Esophagus muscularis mucosa (tissue), 4 donors: ENCODE results near the gene ZNF580. TPM values are rescaled to one million over a fixed set of nuclear protein-coding genes. Genes with fewer than 3 reads are reported as not detected.
A peak's percentile ranks its signal among the peaks of the same experiment; 100 is the strongest.

Experiments used
- DNase-seq: peaks from one replicate; pipeline ENCODE4 v3.0.0-alpha.2; 2017; ENCODE audit errors: extremely low spot score
- H3K27ac ChIP-seq, 4 donors: fragments of 200-600 bp; sonication (generic); replicated peaks in 1 of 4; 1 replicate in 3 of 4; 2 replicates in 1 of 4; pipeline ENCODE4 v1.5.1; 2016 to 2019; ENCODE audit warnings: mild to moderate bottlenecking in 1 of 4
- H3K27me3 ChIP-seq, 4 donors: fragments of 200-600 bp; sonication (generic); one replicate each; pipeline versions ENCODE4 v1.5.1 to v1.6.0; 2016 to 2019
- H3K36me3 ChIP-seq, 4 donors: fragments of 200-600 bp; sonication (generic); one replicate each; pipeline ENCODE4 v1.5.1; 2016 to 2019
- H3K4me1 ChIP-seq, 4 donors: fragments of 200-600 bp; sonication (generic); one replicate each; pipeline ENCODE4 v1.5.1; 2016 to 2019
- H3K4me3 ChIP-seq, 4 donors: fragments of 200-600 bp; sonication (generic); 1 replicate in 2 of 4; 2 replicates in 2 of 4; pipeline ENCODE4 v1.5.1; 2016 to 2019; ENCODE audit warnings: mild to moderate bottlenecking in 4 of 4, moderate library complexity in 1 of 4
- H3K9me3 ChIP-seq, 4 donors: fragments of 200-600 bp; sonication (generic); 1 replicate in 3 of 4; 2 replicates in 1 of 4; pipeline ENCODE4 v1.5.1; 2016 to 2019
- CTCF ChIP-seq, 3 experiments: fragments of 200-600 bp in 2 of 3; fragments of 450-650 bp in 1 of 3; sonication (generic) in 2 of 3; IDR thresholded peaks; one replicate each; pipeline ENCODE4 v1.5.1; 2017 to 2019; ENCODE audit warnings: antibody characterized with exemption in 3 of 3, mild to moderate bottlenecking in 2 of 3, moderate library complexity in 1 of 3
- EP300 ChIP-seq: sonication (generic); formaldehyde crosslinking; IDR thresholded peaks from one replicate; pipeline ENCODE4 v1.6.1; 2017; ENCODE audit warnings: antibody characterized with exemption
- POLR2A ChIP-seq: fragments of 450-650 bp; IDR thresholded peaks from one replicate; pipeline ENCODE4 v1.6.1; 2017; ENCODE audit warnings: antibody characterized with exemption, moderate library complexity, mild to moderate bottlenecking, low read depth
- POLR2AphosphoS5 ChIP-seq, 2 donors: sonication (generic); formaldehyde crosslinking; IDR thresholded peaks; one replicate each; pipeline ENCODE4 v1.6.1; 2017; ENCODE audit warnings: antibody characterized with exemption in 2 of 2
- WGBS: methylation state at CpG from one replicate; pipeline ENCODE4 v1.1.5; 2018; 5-methylcytosine and 5-hydroxymethylcytosine counted together
- intact Hi-C: fragments of 100-400 bp; cut with DNase I; formaldehyde crosslinking; loops from one replicate; pipeline ENCODE4 v1.15.1; 2023
- total RNA-seq, 4 donors: library from RNA; depleted of rRNA; stranded (reverse); fragments of >200 nt; gene quantifications; one replicate each; pipeline versions ENCODE4 v1.1.0 to v1.2.1, GENCODE V29; 2016

The ZNF580 gene
- total RNA-seq, 4 donors from 2014 or later = 38.3 to 66.8 (median 43.1) TPM

- peaks cover 0 to 21% (median 14%) of the 10 kb centered on the region in 4 donors for H3K36me3 ChIP-seq
- intact Hi-C loops = no loop called here
- WGBS = under 1% methylated on average over 26 of the region's 56 CpGs
- peak within 1 kb of the TSS; percentile 94 to 97 (median 94) for H3K27ac ChIP-seq
- TF ChIP-seq POLR2AphosphoS5 (IDR thresholded peaks at IDR 0.05) (peak; percentile 63 to 68), CTCF (IDR thresholded peaks at IDR 0.05) (peak in 1 of 3 experiments; percentile 30), POLR2A (no peak)
- H3K4me1 ChIP-seq = peaks cover 54 to 82% (median 80%) of the 10 kb centered on the region in 4 donors
- no peaks in the 10 kb centered on the region for H3K27me3 ChIP-seq
- DNase-seq = no peak
- H3K9me3 ChIP-seq = no peaks in the 10 kb centered on the region
- H3K4me3 ChIP-seq = peak within 1 kb of the TSS; percentile 74 to 91 (median 87)
Measured at GRCh38 chr19:55643003-55643886, 2.4 kb downstream of the ZNF580 start, which contains the start of gene ZNF581. Gene ZNF581, plus strand, starts transcription at chr19:55643649. Its CDS starts 923 bp downstream, at chr19:55644572.

GRCh38 chr19:55643887-55644176, 3.0 kb downstream of the ZNF580 start:
- Histone ChIP-seq H3K36me3 (peaks cover 0 to 17% (median 12%) of the 10 kb centered on the region in 4 donors), H3K27me3 (no peaks in the 10 kb centered on the region), H3K27ac (peak overlapping the region; percentile 94 to 97 (median 94)), H3K4me3 (peak overlapping the region; percentile 74 to 91 (median 87)), H3K9me3 (no peaks in the 10 kb centered on the region), H3K4me1 (peaks cover 55 to 82% (median 80%) of the 10 kb centered on the region in 4 donors)
- intact Hi-C loops = no loop called here
- no peak for TF ChIP-seq EP300
- no peak for TF ChIP-seq POLR2AphosphoS5 (IDR thresholded peaks at IDR 0.05)
- no peak for TF ChIP-seq CTCF (IDR thresholded peaks at IDR 0.05)
- no peak for TF ChIP-seq POLR2A
- no peak for DNase-seq
- WGBS = 1% methylated on average over 13 of the region's 15 CpGs

- TF ChIP-seq POLR2AphosphoS5 (IDR thresholded peaks at IDR 0.05) = no peak
- no peak for TF ChIP-seq EP300
- no peak for TF ChIP-seq POLR2A
- no peak for TF ChIP-seq CTCF (IDR thresholded peaks at IDR 0.05)
- H3K4me1 ChIP-seq = peaks cover 57 to 82% (median 80%) of the 10 kb centered on the region in 4 donors
- WGBS = 52% methylated on average over 12 of the region's 12 CpGs
Measured at GRCh38 chr19:55644191-55644833, 3.5 kb downstream of the ZNF580 start.

GRCh38 chr19:55644842-55645511, 4.2 kb downstream of the ZNF580 start:
- Histone ChIP-seq H3K4me3 (peak overlapping the region in 1 of 4 donors; percentile 74), H3K27me3 (no peaks in the 10 kb centered on the region), H3K4me1 (peaks cover 53 to 82% (median 80%) of the 10 kb centered on the region in 4 donors), H3K27ac (no peak overlapping the region), H3K36me3 (peaks cover 0 to 18% (median 12%) of the 10 kb centered on the region in 4 donors), H3K9me3 (no peaks in the 10 kb centered on the region)
- intact Hi-C loops = no loop called here
- TF ChIP-seq CTCF (IDR thresholded peaks at IDR 0.05) (no peak), EP300 (no peak), POLR2AphosphoS5 (IDR thresholded peaks at IDR 0.05) (no peak), POLR2A (no peak)
- WGBS = 86% methylated on average over 27 of the region's 28 CpGs
- DNase-seq = no peak

More at GRCh38 chr19:55644191-55644833, 3.5 kb downstream of the ZNF580 start:
- intact Hi-C loops = no loop called here
- no peaks in the 10 kb centered on the region for H3K27me3 ChIP-seq
- H3K36me3 ChIP-seq = peaks cover 0 to 17% (median 12%) of the 10 kb centered on the region in 4 donors
- peak overlapping the region; percentile 74 to 91 (median 87) for H3K4me3 ChIP-seq
- no peak for DNase-seq
- H3K9me3 ChIP-seq = no peaks in the 10 kb centered on the region
- H3K27ac ChIP-seq = peak overlapping the region; percentile 94 to 97 (median 94)
